SH-SY5Y (cell line): ENCODE measurements around the gene EPB41.

Source experiments
- GATA2 ChIP-seq: IDR thresholded peaks from 2 replicates; pipeline ENCODE4 v1.6.1; 2011; ENCODE audit warnings: mild to moderate bottlenecking, low read depth, low read length
- GATA3 ChIP-seq: IDR thresholded peaks from 2 replicates; pipeline ENCODE4 v1.6.1; 2011; ENCODE audit warnings: low read depth, mild to moderate bottlenecking, low read length, moderate library complexity

DNA sequence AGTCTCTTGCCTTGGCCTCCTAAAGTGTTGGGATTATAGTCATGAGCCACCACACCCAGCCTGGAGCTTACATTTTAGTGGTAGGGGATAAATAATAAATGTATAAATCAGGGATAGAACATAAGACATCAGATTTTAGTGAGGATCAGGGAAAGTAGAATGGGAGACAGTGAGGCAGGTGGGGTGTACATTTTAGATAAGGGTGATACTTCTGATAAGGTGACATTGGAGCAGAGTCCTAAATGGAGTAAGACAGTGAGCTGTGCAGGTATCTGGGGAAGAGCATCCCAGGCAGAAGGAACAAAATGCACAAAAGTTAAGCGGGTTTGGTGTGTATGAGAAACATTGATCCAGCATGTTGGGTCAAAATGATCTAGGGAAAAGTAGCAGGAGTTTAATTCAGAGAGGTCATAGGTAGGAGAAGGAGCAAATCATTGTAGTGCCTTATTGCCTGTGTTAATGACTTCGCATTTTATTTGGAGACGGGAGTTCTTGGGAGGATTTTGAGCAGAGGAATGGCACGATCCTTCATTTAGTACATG lies 11.1 kb downstream of the EPB41 start:
- TF ChIP-seq GATA3 = no peak
- no peak for TF ChIP-seq GATA2
